Measurements from ENCODE around the gene PAEP. TPM values are rescaled to one million over a fixed set of nuclear protein-coding genes. Genes with fewer than 3 reads are reported as not detected.

The PAEP gene
- total RNA-seq, 1 experiment from 2014 or later, result not detected

DNA sequence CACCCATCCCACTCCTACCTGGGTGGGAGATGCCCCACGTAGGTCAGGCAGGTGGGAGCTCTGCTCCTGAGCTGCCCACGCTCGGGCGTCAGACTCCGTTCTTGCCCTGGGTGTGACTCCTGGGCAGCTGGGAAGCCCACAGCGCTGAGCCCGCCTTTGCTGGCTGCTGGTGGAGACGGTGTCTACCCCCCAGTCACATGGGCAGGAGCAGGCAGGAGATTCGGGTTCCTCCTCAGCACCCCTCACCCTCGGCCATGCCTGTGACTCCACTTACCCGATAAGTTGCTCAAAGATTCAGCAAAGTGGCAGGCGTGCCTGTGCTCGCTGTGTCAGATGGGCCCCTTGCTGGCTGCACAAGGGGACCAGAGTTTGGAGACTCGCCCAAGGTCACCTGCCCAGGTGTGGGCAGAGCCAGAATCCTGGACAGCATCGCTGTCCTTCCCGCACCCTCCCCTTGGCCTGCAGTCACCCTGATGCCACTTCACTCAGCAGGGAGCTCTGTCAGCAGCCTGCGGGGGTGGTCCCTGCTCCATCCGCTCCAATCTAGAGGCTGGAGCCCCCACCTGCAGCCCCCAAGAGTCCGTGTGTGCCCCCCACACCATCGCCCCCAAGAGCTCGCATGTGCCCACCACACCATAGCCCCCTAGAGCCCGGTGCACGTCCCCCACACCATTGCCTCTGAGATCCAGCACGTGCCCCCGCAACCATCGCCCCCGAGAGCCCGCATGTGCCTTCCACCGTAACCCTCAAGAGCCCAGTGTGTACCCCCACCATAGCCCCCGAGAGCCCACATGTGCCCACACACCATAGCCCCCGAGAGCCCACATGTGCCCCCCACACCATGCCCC is 36.1 kb upstream of the PAEP start:
- POLR2A ChIA-PET, result no interaction called here
- ATAC-seq (no peak), DNase-seq (ENCODE audit: low read depth, low spot score) (no peak)
- CTCF ChIA-PET, result no interaction called here
- no peak for TF ChIP-seq POLR2AphosphoS5 (IDR thresholded peaks at IDR 0.05; ENCODE audit: low read depth, low read length)
- no peaks in the 10 kb centered on the region for H3K4me1 ChIP-seq (ENCODE audit: control insufficient read depth, insufficient read depth, low read length)
- BruUV-seq (replicated peaks), result no TSS peak
- no peaks in the 10 kb centered on the region for H3K27me3 ChIP-seq (ENCODE audit: control insufficient read depth, insufficient read depth, low read length)
- intact Hi-C loops (cut with micrococcal nuclease; ENCODE audit: unreplicated experiment) (no loop called here), in situ Hi-C loops (cut with HindIII; ENCODE audit: low pct_unique_long_range_greater_than_20kb, low sequenced_read_pairs) (no loop called here)
- H3K36me3 ChIP-seq (ENCODE audit: control insufficient read depth, insufficient read depth, low read length), result no peaks in the 10 kb centered on the region
- no peak overlapping the region for H3K4me3 ChIP-seq (ENCODE audit: low read depth in 2 of 2, low read length in 2 of 2)
- no peaks in the 10 kb centered on the region for H3K9me3 ChIP-seq (ENCODE audit: control insufficient read depth, insufficient read depth, low read depth, low read length)
- H3K27ac ChIP-seq (ENCODE audit: low read length), result no peak overlapping the region

DNA sequence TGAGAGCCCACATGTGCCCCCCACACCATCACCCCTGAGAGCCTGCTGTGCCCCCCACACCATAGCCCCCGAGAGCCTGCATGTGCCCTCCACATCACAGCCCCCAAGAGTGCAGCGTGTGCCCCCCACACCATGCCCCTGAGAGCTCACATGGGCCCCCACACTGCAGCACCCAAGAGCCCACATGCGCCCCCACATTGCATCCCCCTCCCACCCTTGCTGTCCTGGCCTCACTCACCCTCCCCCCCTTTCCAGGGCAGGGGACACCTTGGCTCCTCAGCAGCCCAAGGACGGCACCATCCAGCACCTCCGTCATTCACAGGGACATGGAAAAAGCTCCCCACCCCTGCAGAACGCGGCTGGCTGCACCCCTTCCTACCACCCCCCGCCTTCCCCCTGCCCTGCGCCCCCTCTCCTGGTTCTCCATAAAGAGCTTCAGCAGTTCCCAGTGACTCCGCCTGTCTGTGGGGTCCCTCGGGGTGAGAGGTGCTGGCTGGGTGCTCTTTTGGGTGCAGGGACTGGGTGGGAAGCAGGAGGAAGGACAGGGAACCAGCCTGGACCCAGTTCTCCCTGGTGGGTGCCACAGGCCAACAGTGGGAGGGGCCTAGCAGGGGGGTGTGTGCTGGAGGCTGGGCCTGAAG is 35.3 kb upstream of the PAEP start:
- BruUV-seq (replicated peaks), result no TSS peak
- H3K36me3 ChIP-seq (ENCODE audit: control insufficient read depth, insufficient read depth, low read length), result no peaks in the 10 kb centered on the region
- ATAC-seq (peak; percentile 43), DNase-seq (ENCODE audit: low read depth, low spot score) (no peak)
- H3K4me1 ChIP-seq (ENCODE audit: control insufficient read depth, insufficient read depth, low read length), result no peaks in the 10 kb centered on the region
- in situ Hi-C loops (cut with HindIII; ENCODE audit: low pct_unique_long_range_greater_than_20kb, low sequenced_read_pairs), result no loop called here
- ChIA-PET CTCF (interaction anchor here (1.0 kb wide), 1 partner anchor 62 kb away, joined by 3 read pairs; no protein-coding TSS in a partner anchor), POLR2A (no interaction called here)
- no peaks in the 10 kb centered on the region for H3K27me3 ChIP-seq (ENCODE audit: control insufficient read depth, insufficient read depth, low read length)
- H3K27ac ChIP-seq (ENCODE audit: low read length), result no peak overlapping the region
- H3K9me3 ChIP-seq (ENCODE audit: control insufficient read depth, insufficient read depth, low read depth, low read length), result no peaks in the 10 kb centered on the region
- TF ChIP-seq POLR2AphosphoS5 (IDR thresholded peaks at IDR 0.05; ENCODE audit: low read depth, low read length), result no peak
- TF ChIP-seq SIN3A (IDR thresholded peaks at IDR 0.05; ENCODE audit: borderline replicate concordance, insufficient read depth, low read depth, low read length), result no peak
- TF ChIP-seq, protein P1, sequence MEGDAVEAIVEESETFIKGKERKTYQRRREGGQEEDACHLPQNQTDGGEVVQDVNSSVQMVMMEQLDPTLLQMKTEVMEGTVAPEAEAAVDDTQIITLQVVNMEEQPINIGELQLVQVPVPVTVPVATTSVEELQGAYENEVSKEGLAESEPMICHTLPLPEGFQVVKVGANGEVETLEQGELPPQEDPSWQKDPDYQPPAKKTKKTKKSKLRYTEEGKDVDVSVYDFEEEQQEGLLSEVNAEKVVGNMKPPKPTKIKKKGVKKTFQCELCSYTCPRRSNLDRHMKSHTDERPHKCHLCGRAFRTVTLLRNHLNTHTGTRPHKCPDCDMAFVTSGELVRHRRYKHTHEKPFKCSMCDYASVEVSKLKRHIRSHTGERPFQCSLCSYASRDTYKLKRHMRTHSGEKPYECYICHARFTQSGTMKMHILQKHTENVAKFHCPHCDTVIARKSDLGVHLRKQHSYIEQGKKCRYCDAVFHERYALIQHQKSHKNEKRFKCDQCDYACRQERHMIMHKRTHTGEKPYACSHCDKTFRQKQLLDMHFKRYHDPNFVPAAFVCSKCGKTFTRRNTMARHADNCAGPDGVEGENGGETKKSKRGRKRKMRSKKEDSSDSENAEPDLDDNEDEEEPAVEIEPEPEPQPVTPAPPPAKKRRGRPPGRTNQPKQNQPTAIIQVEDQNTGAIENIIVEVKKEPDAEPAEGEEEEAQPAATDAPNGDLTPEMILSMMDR (IDR thresholded peaks at IDR 0.05), result no peak
- TF ChIP-seq, protein P2, sequence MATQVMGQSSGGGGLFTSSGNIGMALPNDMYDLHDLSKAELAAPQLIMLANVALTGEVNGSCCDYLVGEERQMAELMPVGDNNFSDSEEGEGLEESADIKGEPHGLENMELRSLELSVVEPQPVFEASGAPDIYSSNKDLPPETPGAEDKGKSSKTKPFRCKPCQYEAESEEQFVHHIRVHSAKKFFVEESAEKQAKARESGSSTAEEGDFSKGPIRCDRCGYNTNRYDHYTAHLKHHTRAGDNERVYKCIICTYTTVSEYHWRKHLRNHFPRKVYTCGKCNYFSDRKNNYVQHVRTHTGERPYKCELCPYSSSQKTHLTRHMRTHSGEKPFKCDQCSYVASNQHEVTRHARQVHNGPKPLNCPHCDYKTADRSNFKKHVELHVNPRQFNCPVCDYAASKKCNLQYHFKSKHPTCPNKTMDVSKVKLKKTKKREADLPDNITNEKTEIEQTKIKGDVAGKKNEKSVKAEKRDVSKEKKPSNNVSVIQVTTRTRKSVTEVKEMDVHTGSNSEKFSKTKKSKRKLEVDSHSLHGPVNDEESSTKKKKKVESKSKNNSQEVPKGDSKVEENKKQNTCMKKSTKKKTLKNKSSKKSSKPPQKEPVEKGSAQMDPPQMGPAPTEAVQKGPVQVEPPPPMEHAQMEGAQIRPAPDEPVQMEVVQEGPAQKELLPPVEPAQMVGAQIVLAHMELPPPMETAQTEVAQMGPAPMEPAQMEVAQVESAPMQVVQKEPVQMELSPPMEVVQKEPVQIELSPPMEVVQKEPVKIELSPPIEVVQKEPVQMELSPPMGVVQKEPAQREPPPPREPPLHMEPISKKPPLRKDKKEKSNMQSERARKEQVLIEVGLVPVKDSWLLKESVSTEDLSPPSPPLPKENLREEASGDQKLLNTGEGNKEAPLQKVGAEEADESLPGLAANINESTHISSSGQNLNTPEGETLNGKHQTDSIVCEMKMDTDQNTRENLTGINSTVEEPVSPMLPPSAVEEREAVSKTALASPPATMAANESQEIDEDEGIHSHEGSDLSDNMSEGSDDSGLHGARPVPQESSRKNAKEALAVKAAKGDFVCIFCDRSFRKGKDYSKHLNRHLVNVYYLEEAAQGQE (IDR thresholded peaks at IDR 0.05; ENCODE audit: insufficient read depth in 1 of 2, low read depth in 2 of 2, low read length in 1 of 2), result no peak
- TF ChIP-seq TCF7L2 (IDR thresholded peaks at IDR 0.05; ENCODE audit: low read depth, low read length), result no peak
- no peak overlapping the region for H3K4me3 ChIP-seq (ENCODE audit: low read depth in 2 of 2, low read length in 2 of 2)
- intact Hi-C loops (cut with micrococcal nuclease; ENCODE audit: unreplicated experiment), result no loop called here

All from Panc1 (cell line).